HG03108 (cell line): Measurements from ENCODE around the gene HLF.
A peak's percentile ranks its signal among the peaks of the same experiment; 100 is the strongest.

Experiments used
- ATAC-seq: cut with Tn5 transposase; IDR thresholded peaks from one replicate; pipeline ENCODE4 v1.9.1; 2021; ENCODE audit warnings: moderate library complexity; ENCODE audit not compliant: unreplicated experiment

Gene HLF

DNA sequence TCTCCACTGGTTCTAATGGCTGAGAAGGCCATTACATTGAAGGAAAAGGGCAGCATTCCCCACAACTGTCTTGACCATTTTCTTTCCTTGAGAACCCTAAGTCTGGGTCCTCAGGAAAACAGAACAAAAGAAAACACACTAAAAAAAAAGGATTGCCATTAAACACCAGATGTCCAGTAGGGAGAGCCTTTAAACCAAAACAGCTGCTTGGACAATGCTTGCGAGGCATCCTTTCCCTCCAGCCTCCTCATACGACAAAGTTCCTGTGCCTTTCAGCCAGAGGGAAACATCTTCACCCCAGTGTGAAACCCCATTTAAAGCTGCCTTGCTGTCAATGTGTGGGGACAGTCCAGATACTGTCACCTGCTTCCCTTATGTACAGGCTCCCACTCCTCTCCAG lies 82.6 kb downstream of the HLF start:
- ATAC-seq = no peak

DNA sequence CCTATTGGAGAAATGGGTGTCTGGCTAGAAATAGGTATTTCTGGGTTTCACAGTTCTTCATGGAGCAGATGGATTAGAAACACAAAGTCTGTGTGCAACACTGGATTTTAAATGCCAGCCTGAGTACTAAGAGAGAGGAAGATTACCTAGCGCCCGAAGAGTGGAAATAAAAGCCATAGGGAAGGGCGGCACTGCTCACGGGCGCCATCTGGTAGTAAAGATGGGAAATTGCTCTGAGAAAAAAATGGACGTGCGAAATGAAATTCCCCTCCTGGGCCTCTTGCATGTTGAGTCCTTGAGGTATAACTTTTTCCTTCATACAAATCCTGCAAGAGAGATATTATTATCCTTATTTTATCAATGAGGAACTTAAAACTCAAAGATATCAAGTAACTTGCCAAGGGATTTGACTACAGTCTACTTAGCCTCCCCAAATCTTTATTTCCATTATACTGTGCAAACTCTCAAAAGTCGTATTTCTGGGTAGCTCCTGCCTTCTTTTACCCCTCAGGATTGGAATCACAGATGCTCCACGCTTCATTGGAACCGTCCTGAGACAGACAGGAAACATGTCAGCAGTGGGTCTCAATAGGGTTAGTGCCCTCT lies 84.1 kb downstream of the HLF start:
- ATAC-seq = peak; percentile 55

DNA sequence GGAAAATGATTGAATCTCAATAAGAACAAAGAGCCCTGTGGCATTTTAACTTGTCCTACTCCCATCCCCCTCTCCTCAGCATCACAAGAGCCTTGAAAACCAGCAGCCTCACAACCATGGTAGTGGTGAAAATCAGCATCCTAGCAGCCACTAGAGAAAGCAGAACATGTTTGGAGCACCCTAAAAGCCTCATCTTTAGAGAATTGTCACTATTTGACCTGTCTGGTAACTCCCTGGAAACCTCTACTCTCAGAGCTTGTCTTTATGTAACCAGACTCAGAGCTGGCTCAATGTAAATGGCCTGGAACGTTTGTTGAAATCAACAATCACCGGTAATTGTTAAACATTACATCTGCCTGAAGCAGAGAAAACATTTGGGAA lies 86.1 kb downstream of the HLF start:
- no peak for ATAC-seq

DNA sequence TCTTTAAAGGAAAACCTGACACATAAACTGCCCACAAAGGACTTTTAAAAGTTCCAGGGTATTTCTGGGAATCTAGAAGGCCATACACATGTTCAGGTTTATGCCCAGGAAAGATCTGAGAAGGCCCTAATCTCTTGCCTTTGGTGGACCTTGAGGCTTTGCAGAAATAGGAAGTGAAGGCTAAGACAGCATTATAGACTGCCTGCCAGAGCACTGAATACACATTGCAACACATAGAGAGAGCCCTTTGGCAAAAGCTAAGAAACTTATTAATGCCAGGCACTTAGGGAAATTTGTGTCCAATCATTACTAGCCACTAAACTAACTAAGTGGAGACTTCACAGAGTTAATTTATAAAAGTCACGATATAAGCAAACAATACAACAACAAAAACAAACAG lies 86.5 kb downstream of the HLF start:
- no peak for ATAC-seq

DNA sequence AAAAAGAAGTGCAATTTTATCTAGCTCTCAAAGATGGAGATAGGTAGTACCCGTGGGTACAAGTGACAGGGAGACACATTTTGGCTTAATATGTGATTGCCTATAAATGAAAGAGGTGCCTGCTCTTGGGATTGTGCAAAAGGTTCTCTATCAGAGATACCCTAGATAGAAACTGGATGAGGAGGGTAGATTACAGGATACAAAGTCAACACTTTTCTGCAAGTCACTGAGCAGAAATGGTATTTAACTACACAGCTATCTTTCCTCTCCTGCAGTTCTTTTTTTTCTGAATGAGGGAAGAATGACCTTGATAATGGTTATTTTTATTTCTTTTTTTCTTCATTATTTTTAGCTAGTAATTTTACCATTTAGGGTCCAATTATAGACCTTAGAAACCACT lies 89.2 kb downstream of the HLF start:
- no peak for ATAC-seq

DNA sequence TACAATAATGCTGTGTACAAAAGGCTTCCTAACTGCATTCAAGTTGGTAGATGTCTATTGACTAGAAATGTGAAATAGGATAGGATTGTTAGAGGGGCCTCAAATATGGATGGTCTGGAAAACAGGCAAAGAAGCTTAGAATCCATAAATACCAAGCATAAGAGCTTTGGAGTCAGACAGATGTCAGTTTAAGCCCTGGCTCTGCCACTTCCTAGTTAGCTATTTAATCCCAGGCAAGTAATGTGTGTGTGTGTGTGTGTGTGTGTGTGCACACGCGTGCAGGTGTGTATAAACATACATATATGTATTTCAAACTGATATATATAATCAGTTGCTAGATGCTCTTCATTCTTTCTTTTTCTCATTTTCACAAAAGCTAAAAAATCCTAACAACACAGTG lies 90.2 kb downstream of the HLF start:
- no peak for ATAC-seq

DNA sequence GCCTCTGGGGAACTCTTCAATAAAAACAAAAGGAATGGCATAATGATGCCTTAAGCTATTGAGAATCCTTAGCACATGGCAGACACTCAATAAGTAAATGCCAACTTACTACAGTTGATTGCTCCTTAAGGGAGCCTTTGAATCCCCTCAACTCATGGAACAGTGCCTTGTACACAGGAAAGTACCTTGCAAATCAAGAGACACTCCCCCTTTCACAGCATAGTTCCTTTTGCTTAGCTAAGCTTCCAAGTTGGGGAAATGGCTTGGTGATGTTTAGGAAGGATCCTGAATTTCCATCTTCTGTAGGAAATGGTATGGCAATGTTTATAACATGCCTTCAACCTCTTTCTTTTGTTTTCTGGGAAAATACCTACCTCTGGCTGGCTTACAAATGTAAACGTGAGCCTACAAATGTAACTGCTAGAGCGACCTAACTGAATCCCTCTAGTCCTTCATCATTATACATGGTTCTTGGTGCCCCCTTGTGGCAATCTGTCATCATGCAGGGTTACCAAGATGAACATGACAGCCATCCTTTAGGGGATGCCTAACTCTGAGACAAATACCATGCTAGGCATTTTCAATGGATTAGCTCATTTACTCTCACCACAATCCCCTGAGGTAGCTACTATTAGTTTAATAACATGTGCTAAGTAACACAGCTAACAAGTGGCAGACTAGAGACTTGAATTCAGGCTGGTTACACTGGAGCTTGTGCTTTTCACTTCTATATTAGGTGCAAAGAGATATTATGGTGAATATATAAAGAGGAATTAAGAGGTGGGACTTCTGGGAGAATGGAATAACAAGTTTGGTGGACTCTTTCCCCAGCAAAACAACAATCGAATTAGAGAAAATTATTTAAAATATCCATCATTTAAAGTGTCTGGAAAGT lies 91.9 kb downstream of the HLF start:
- peak; percentile 80 for ATAC-seq

DNA sequence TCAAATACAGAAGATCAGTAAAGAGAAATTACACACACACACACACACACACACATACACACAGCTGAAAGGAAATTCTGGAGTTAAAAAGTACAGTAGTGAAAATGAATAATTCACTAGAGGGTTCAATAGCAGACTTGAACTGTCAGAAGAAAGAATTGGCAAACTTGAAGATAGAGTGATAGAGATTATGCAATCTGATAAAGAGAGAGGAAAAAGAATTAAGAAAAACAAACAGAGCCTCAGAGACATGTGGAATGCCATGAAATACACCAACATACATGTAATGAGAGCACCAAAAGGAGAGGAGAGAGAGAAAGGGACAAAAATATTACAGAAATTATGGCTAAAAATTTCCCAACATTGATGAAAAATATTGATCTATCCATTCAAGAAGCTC lies 96.2 kb downstream of the HLF start:
- no peak for ATAC-seq

DNA sequence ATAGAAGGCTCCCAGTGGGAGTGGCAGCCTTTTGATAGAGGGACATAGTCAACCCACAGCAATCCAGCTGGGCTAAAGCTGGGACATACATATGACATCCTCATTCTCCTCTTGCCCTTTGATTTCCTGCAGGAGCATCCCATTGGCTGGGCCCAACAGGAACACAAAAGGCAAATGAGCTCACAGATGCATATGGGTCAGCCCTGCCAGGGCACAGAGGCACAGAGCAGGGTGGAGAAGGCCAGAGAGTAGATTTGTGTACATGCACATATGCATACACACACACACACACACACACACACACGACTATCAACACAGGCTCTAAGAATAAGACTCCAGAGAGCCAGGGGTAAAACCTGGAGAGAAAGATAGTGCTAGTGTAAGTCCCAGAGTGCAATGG lies 98.3 kb downstream of the HLF start:
- no peak for ATAC-seq

DNA sequence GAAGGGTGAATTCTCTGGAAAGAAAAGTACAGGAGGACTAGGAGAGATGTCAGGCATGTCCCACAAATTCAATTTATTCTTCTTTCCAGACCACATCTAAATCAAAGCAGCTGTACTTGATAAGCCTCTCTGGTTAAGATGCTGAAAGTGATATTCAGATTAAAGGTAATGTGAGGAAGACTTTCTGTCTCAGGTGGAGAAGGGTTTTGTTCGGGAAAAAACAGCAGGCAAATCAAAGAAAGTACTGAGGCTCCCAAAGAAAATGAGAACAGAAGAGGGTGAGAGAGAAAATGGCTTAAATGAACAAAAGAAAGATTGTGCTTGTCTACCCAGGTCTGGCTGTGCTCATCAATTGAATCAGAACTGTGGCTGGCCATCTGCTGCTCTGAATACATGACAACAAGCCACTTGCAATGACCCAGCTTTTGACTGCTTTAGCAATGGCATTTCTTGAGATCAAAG lies 101.3 kb downstream of the HLF start:
- no peak for ATAC-seq

DNA sequence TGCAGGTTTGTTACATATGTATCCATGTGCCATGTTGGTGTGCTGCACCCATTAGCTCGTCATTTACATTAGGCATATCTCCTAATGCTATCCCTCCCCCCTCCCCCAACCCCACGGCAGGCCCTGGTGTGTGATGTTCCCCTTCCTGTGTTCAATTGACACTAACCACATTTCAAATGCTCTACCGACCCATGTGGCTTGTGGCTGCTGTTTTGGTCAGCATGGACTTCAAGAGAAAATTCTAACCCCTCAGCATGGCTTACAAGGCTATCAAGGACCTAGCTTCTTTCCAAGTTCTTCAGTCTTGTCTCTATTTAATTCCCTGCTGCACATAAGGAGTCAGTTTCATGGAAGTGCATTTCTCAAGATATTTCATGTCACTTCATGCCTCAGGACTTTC lies 103.9 kb downstream of the HLF start:
- ATAC-seq = no peak
